Nucleus accumbens (tissue), 56 donors: ENCODE measurements around the gene OR1E2.
"Not testable (repeated sequence)": the region's sequence is repeated elsewhere in the genome, so short reads cannot be mapped to it uniquely, and the experiment has no call there.

Source experiments
- DNase-seq, 56 donors: peaks; one replicate each; lab custom pipeline; 2025; lab: John Stamatoyannopoulos, UW

The OR1E2 gene, protein sequence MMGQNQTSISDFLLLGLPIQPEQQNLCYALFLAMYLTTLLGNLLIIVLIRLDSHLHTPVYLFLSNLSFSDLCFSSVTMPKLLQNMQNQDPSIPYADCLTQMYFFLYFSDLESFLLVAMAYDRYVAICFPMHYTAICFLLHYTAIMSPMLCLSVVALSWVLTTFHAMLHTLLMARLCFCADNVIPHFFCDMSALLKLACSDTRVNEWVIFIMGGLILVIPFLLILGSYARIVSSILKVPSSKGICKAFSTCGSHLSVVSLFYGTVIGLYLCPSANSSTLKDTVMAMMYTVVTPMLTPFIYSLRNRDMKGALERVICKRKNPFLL

DNA sequence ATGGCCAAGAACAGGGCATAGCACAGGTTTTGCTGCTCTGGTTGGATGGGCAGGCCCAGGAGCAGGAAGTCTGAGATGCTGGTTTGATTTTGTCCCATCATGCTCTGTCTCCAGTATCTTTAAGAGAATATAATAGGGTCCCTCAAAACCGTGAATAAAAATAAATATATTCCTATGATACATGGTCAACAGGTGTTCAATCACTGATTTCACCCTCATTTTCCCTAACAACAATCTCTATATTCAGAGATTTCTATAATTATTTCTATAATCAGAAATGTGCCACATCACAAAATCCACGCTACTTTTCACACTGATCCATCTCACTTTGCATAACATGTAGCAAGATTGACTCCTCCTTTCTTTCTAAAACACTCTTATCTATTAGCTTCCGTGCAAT lies at the start of gene OR1E2:
Gene OR1E2, minus strand, starts transcription at position 101 of the 400 bp plus-strand sequence. Its CDS starts 0 bp downstream, at position 101.
- no peak for DNase-seq

DNA sequence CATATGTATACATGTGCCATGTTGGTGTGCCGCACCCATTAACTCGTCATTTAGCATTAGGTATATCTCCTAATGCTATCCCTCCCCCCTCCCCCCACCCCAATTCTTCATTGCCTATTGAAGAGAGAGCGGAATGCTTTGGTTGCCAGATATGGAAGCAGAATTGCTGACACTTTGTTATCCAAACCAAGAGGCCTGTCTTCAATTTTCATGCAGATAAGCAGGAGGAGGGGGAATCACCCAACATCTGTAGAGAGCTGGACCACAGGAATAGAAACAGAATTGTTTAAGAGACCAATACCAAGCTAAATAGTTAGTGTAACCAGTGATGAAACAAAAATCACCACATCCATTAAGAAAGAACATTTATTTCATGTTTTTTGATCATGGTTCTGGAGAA lies 49.2 kb upstream of the OR1E2 start:
- DNase-seq, result no peak

DNA sequence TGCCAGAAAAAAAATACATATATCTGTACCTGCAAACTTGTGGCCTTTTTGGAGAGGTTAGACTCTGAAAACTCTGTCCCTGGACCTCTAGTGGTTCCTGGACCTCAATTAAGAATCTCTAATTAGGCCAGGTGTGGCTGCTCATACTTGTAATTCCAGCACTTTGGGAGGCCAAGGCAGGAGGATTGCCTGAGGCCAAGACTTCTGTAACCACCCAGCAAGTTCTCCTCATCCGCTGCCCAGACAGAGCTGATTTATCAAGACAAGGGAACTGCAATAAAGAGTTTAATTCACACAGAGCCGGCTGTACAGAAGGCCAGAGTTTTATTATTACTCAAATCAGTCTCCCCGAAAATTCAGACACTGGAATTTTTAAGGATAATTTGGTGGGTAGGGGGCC lies 46.3 kb upstream of the OR1E2 start:
- DNase-seq, result no peak

DNA sequence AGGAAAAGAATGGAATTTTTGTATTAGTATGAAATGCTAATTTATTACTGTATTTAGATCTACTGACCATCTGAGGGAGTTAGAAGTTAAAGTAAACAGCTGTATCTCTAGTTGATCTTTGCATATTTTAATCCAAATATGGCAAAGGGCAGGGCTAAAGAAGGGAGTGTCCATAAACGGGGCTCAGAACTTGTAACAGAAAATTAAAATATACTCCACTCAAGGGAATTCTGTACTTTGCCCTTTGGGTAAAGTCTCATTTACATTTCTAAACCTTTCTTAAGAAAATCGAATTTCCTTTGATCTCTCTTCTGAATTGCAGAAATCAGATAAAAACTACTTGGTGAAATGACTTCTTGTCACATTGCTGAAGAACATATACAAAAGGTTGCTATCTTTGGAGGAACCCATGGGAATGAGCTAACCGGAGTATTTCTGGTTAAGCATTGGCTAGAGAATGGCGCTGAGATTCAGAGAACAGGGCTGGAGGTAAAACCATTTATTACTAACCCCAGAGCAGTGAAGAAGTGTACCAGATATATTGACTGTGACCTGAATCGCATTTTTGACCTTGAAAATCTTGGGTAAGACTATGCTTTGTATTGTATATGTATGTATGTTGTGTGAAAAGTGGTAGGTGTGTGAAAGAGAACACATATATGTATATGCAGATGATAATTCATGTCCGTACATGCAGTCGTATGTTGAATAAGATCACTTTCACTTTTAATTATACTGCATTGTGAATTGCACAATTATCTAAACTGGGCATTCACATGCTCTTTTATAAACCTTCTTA lies 42.4 kb upstream of the OR1E2 start, which contains the start of gene ASPA:
Gene ASPA, plus strand, starts transcription at position 186 of the 799 bp plus-strand sequence. Its CDS starts 163 bp downstream, at position 349.
- no peak for DNase-seq

DNA sequence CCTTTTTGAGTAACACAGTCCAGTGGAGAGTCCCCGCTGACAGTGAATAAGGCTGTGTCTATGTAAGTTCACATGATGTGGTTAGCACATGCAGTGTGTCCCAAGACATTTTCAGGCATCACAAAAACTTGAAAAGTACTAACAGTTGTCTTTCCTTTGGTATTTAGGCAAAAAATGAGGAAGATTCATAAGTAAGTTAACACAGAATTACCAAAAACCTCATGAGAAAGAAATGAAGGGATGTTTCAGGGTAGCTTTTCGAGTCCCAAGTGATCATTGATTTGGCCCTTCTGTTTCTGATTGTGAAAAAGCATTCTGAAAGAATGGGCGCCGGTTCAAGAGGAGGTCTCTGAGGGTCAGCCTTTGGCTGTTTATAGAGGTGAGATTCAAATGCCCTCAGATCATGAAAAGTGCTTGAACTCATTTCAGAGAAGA lies 41.6 kb upstream of the OR1E2 start:
- DNase-seq, result no peak

DNA sequence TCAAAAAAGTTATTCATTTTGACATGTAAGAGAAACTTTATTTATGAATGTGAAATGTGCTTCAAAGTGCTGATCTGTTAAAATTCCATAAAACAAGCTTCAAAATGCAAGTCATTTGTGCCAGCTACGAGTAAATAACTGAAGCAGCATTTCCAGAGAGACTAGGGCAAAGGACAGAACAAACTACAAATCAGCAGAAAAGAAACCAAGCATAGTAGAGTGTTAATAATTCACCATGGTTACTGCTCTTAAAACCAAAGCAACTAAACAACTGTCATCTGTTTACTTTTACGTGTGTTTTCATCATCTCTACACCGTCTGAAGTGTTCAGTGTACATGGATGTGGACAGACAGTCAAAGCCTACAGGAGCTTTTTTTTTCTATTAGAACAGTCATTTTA lies 40.6 kb upstream of the OR1E2 start:
- no peak for DNase-seq

DNA sequence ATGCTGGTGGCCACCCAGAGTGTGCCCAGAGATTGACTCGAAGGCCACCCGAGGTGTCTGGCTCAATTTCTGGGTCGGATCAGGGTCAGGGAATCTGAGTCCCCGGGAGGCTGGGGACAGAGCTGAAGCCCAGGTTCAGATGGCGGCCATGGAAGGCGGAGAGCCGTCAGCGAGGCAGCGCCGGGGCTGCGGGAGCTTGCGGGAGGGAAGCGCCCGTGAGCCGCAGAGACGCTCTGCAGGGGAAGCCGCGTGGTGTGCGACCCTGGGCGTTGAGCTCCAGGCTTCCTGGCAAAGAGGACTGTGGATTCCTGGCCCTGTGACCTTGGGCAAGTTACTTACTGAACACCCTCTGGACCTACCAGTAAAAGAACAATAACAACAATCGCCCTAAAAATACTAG lies 38.5 kb upstream of the OR1E2 start:
- DNase-seq, result no peak

DNA sequence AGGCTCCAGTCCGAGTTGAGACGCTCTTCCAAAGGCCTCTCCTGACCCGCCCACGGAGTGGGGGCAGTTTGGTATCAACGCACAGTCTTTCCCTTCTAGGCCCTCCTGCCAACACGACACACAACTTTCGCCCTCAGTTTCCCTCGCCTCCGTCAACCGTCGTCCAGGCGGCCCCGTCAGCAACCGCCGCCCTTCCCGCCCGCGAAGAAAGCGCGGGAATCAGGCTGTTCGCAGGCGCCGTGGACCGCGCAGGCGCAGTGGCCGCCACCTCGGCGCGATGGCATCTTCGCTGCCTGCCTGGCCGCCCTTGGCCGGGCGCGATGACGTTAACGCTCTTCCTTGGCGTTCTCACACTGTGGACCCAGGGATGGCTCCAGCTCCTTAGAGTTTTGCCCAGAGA lies 38.0 kb upstream of the OR1E2 start, which contains the start of gene SPATA22:
Gene SPATA22, minus strand, starts transcription at position 221 of the 400 bp plus-strand sequence. CDS start 2,494 bp downstream, outside the sequence.
- DNase-seq, result no peak

DNA sequence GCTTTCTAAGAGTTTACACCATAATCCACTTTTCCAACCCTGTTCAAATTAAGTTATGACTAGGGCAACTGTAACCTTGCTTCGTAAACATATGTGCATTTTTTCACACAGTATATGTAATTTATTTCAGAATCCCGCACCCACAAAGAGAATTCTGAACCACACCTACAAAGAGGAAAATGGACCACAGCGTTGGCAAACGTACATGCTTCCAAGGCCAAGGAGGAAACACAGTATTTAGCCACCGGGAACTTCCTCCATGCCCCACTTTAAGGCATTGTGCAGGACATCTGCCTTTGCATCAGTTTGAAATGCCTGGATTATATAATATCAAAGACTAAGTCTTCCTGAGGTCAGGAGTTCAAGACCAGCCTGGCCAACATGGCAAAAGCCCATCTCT lies 35.9 kb upstream of the OR1E2 start:
- no peak for DNase-seq

DNA sequence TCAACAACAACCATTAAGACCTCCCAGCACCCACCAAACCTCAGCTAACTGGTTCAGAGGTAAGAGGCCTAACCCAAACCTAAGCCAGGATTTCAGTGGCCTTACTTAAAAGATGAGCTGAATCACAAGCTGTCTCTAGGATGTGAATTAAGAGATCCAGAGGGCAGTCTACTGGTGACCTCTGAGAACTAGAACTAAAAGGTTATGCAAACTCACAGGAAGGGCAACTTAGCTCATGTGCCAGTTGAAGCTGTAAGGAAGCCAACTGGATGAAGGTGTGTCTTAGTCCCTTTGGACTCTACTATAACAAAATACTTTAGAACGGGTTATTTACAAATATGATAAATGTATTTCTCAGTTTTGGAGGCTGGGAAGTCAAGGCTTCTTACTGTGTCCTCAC lies 32.7 kb upstream of the OR1E2 start:
- not testable (repeated sequence) for DNase-seq

DNA sequence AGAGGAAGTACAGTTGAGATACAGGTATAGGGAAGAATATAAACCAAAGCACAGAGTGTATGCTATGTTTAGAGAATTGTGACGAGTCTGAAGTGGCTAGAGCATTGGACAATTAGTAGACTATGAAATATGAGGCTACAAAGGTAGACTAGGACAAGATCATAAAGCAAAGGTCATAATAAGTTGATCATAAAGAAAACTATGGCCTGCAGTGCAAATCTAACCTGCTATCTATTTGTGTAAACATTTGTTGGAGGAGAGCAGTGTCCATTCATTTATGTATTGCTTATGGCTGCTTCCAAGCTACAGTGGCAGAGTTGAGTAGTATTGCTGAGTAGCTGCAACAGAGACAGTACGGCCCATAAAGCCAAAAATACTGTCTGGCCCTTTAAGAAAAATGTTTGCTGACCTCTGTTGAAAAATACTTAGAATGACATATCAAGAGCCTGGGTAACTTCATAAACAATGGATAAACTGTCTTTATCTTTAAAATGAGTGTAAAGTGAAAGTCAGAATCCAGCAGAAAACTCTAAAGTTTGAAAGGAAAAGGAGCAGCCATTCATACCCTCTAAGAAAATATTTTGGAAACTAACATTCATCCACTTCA lies 14.5 kb upstream of the OR1E2 start:
- DNase-seq, result no peak

DNA sequence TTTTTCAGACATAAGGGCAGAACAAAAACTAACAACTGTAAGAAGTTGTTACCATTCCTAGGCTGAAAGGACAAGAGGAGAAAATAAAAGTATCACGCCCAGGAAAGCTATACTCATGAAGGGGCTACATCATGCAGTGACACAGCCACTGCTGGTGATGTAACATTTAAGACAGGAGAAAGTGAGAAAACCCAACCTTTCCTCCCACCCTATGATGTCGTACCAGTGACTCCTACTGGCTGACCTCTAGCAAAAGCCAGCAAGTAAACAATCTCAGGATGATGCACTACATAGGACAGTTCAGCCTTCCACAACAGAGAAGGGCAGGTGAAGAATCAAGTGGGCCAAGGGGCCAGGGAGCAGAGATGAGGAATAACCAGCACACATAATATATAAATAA lies 14.0 kb upstream of the OR1E2 start:
- no peak for DNase-seq

DNA sequence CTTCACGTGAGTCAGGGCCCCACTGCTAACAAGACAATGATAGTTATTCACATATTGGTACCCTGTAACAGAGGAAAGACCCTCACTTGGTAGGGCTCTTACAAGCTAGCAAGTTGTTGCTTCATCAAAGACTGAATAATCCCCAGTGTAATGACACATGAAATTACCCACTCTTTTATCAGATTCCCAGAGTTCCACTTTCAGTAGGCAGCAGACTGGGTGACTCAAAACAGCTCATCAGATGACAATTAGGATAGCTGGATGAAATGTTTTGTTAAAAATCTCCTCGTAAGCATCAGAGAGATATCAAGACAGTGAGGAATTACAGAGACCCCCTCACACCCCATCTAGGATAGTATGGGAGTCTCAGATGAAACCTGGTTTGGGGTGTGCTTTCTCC lies 6.8 kb upstream of the OR1E2 start:
- DNase-seq, result no peak

DNA sequence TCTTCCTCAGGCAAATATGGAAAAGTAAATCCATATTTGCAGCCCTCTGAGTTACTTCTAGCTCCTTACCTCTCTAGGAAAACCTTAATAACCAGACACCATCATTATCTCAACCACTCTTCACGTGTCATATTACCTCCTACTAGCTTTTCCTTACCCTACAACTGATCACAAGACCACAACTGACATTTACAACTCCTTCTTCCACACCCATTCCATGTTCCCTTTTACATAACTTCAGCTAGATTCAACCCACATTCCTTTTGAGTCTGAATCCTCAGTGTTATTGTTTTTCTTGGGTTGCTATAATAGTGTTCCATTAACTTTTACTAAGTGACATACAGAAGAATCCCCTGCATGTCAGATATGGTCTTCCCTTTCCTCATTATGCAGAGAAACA lies 4.7 kb upstream of the OR1E2 start:
- no peak for DNase-seq

DNA sequence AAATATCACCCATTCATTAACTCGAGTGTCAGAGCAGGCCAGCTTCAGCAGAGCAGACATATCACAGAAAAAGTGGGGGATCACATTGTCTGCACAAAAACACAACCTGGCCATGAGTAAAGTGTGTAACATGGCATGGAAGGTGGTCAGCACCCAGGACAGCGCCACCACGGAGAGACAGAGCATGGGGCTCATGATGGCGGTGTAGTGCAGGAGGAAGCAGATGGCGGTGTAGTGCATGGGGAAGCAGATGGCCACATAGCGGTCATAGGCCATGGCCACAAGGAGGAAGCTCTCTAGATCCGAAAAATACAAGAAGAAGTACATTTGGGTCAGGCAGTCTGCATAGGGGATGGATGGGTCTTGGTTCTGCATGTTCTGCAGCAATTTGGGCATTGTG lies 426 bp downstream of the OR1E2 start:
- peak in 4 of 56 donors; percentile 0 to 13 (median 4) for DNase-seq

DNA sequence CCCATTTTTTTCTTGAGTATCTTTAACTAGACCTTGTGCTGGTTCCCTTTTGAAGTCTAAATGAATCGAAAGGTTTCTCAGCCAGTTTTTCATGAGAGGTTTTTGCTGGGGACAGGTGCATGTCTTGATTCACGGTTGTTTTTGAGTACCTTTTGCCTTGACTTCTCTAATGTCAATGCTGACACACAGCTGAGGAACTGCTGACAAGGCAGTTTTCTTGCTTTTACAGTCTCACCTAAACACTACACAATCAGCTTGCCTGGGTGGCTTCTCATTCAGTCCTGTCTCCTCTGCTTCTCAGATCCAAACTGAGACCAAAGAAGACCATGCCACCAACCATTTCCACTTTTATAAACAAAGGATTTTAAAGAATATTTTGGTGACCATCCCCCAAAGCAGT lies 15.4 kb downstream of the OR1E2 start:
- DNase-seq, result no peak

DNA sequence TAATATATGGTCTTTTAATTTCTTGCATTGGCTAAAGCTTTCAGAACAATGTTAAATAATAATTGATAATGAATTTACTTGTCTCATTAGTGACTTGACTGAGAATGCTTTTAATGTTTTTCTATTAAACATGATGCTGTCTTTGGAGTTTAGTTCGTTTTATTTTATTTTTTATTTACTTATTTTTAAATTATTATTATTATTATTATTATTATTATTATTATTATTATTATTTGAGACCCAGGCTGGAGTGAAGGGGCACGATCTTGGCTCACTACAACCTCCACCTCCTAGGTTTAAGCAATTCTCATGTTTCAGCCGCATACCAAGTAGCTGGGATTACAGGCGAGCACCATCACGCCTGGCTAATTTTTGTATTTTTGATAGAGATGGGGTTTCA lies 18.0 kb downstream of the OR1E2 start:
- no peak for DNase-seq

DNA sequence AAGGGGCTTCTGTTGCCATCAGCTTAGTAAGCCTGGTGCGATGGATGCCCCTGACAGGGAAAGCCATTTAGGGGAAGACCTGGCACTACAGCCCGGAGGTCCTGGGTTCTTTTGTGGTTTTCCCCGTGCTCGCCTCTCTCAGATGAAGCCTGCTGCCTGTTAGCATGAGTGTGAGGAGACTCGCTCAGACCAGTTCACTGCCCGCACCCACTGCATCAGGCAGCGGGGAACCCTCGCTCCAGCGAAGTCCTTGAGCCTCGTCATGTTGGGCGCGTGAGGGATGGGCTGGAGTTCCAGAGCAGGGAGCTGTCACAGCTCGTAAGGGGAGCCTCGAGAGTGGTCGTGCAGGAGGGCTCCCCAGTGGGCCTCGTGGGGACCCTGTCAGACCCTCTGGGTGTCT lies 21.4 kb downstream of the OR1E2 start:
- not testable (repeated sequence) for DNase-seq

DNA sequence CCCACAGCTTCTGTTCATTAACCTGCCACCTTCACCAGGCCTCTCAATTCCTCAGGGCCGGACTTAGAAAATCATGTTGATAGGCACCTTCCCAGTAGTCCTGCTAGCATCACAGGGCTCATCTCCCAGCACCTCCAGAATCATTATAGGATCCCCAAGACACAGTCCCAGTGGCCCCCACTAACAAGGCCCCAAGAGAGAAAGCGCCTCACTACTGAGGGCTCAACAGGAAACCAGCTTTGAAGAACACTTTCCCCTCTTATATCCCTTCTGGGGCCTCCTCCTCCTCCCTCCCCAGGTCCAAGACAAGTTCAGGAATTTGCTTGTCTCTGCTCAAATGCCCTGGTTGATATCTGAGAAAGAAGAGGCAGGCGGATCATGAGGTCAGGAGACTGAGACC lies 22.6 kb downstream of the OR1E2 start, which contains the start of gene OR3A3:
Gene OR3A3, plus strand, starts transcription at position 301 of the 400 bp plus-strand sequence.
- DNase-seq, result no peak

DNA sequence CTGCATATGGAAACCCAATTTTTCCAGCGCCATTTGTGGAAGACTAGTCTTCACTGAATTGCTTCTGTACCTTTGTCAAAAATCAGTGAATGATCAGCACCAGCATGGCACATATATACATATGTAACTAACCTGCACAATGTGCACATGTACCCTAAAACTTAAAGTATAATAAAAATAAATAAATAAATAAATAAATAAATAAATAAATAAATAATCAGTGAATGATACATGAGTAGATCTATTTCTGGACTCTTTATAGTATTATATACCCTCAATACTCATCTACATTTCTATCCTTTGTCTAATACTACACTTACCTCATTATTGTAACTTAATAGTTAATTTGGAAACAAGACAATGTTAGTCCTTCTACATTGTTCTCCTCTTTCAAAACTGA lies 29.8 kb downstream of the OR1E2 start:
- not testable (repeated sequence) for DNase-seq

DNA sequence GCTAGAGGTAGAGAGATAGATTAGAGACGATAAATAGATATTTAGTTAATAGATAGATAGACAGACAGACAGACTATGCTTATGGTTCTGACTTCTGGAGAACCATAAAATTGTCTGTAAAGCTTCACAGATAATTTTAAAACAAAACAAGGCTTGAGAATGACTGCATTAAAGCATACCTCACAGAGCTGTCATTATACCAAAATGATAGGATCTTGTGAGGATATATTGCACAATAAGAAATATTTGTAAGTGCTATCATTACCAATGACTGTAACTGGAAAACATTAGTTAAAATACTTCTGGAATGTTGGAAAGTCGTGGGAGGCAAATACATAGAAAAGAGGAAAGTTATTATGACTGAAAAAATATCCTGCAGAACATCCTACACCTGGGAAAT lies 31.9 kb downstream of the OR1E2 start:
- no peak for DNase-seq
